GM19025 (cell line): Measurements from ENCODE around the gene ZNF202.

ENCODE experiments used
- ATAC-seq: cut with Tn5 transposase; IDR thresholded peaks from one replicate; pipeline ENCODE4 v1.9.1; 2021; ENCODE audit warnings: mild to moderate bottlenecking, low read depth, moderate library complexity; ENCODE audit not compliant: unreplicated experiment

The ZNF202 gene

DNA sequence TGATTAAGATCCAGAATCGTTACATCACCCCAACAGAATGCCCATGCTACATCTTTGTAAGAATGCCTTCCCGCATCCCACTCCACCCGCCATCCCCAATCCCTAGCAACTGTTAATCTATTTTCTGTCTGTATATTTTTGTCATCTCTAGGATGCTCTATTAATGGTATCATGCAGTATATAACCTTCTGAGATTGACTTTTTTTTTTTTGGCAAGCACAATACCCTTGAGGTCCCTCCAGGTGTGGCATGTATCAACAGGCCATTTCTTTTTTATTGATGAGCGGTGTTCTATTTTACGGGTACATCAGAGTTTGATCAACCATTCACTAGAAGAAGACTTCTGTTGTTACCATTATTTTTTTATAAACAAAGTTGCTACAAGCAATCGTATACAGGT, 56.9 kb downstream of the ZNF202 start:
- ATAC-seq: no peak

DNA sequence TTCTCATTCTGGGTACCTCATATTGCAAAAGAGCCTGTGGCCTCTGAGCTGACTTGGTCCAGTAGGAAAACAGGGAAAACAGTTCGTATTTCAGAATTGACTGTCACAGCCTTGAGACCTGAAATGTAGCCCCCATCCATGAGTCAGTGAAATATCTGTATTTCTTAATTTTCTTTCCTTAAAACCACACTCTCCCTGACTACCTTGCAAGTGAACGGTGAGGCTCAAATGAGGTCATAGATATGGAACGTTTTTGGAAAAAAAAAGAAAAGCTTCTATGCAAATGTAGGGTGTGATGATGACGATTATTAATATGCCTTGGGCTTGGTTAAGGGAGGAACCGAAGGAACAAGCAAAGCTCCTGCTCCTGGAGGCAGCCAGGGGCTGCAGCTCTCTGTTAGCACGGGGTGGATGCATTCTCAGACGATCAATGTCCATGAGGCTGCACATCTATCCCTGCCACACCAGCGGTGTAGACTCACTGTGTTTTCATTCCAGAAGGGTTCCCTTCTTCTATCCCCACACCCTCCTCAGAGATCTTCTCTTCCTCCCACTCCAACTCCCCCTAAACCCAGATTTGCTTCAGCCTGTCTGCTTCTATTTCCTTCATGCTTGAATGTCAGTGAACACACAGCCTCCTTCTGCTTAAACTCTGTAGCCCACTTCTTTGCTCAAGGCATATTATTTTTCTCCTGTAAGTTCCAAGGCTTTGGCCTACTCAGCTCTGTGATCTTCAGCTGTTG, 57.9 kb downstream of the ZNF202 start:
- no peak for ATAC-seq

DNA sequence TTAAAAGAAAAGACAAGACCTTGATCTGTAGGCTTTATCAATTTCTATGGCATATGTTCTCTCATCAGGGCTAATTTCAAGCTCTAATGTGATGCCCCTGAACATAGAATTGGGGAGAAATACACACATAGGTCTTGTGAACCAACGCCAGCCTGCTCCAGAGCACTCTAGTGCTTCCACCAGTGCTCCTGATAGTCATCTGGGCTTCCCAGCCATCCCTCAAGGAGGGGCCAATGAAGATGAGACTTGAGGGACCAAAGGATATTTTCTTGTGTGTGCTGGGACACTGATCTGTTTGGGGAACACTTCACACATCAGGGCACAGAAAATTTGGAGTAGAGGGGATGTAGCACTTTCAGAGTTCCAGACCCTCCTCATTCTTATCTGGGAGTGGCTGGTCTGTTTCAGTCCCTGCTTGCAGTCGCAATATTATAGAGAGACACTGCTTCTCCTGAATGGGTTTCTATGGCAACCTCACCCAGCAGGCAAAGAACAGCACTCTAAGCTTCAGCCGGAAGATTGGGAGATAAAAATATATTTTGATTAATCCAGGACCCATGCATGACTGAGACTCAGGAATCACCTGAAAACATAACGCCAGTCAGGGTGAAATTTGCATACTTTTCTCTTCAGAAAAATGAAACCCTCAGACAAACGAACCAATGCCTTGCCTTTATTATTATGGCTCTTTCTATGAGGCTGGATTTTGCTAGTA, 58.6 kb downstream of the ZNF202 start:
- no peak for ATAC-seq

DNA sequence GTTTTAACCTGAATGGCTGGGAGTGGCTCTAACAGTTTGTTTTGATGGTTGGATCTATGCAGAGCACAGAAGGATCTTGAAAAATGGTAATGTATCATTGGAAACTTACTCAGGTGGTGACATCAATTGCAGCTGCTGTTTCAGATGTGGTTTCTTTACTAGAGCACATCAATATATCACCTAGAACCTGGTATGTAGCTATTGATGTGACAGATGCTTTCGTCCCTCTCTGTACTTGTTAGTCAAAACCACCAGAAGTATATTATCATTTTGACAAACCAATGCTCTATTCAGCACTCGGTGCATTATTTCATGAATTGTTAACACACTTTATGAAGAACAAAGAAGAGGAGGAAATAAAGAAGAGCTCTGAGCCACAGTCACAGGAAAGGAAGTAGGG, 60.4 kb downstream of the ZNF202 start:
- ATAC-seq: no peak

DNA sequence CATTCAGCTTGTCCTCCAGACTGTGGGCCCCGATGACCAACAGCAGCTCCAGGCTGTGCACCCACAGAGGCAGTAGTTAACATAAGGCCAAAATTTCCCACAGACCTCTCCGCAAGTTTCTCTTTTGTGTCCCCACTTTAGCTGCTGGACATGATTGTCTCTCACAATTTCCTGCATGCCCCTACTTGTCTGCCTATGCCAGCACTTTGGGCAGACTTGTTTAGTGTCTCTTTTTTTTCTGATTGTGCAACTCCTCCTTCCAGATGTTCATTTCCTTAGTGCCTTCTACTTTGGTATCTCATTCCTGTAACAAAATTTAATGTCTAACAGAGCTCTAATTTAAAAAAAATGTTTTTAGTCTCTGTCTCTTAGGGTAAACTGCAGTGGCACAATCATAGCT, 63.2 kb downstream of the ZNF202 start:
- ATAC-seq: no peak

DNA sequence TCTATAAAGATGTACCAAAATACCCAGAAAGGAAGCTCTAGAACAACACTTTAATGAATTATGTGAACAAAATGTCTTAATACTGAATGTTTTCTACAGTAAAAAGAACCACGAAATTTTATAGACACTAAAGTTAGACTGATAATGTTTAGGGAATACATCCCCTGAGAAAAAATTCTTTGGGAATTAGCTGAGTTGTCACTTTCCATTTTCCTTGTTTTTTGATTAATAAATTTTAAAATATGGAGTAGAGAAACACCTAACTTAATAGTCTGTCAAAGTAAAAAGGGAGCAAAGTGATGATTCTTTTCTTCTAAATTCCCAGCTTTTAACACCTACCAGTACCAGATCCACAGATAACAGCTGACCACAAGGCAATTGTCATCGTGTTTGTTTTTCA, 64.0 kb downstream of the ZNF202 start:
- no peak for ATAC-seq

DNA sequence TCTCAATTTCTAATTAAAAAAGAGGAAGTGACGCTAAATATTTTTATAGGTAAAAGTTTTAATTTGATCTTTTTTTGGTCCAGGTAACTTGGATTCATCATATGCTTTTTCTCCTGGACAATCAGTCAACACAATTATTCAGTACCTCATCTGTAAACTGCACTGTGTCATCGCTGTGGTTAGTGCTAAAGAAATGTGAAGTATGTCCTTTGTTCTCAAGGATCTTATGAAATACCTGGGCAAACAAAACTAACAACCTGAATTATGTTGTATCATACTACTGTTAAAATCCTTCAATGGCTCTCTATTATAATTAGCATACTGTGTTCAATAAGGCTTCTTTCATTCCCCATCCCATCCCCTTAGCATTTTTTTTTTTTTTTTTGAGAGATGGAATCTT, 67.2 kb downstream of the ZNF202 start:
- ATAC-seq: no peak
